OCI-LY3 (cell line): ENCODE results near the gene MED9.

ENCODE experiments used
- H2AFZ ChIP-seq: fragments of 200-600, 300-600 bp; shearing (Covaris generic); 2 replicates; pipeline ENCODE4 v1.6.0; 2014; ENCODE audit warnings: antibody characterized with exemption, low read depth, low read length
- H3K27ac ChIP-seq: fragments of 200-600, 300-600 bp; sonication (generic); 2 replicates; pipeline ENCODE4 v1.5.1; 2014; ENCODE audit warnings: mild to moderate bottlenecking, low read length, moderate library complexity, mixed read lengths
- H3K27me3 ChIP-seq: fragments of 200-600, 300-600 bp; sonication (generic); 2 replicates; pipeline ENCODE4 v1.6.1; 2014; ENCODE audit warnings: low read depth, low read length, mixed read lengths
- H3K36me3 ChIP-seq: fragments of 200-600, 300-600 bp; sonication (generic); replicated peaks from 2 replicates; pipeline ENCODE3; 2014; ENCODE audit warnings: low read depth, low read length, mixed read lengths
- H3K4me1 ChIP-seq: fragments of 300-600, 200-600 bp; sonication (generic); 2 replicates; pipeline ENCODE4 v1.6.1; 2014; ENCODE audit warnings: low read length, mixed read lengths
- H3K4me2 ChIP-seq: fragments of 200-600, 300-600 bp; sonication (generic); 2 replicates; pipeline ENCODE4 v1.6.1; 2014; ENCODE audit warnings: low read length, mixed read lengths
- H3K4me3 ChIP-seq: fragments of 300-600, 200-600 bp; sonication (generic); 2 replicates; pipeline ENCODE4 v1.5.1; 2014; ENCODE audit warnings: antibody characterized with exemption, mild to moderate bottlenecking, low read length, moderate library complexity
- H3K79me2 ChIP-seq: fragments of 300-600, 200-600 bp; shearing (Covaris generic); 2 replicates; pipeline ENCODE4 v1.6.1; 2014; ENCODE audit warnings: mild to moderate bottlenecking, low read length, mixed read lengths
- H3K9ac ChIP-seq: fragments of 300-600, 200-600 bp; shearing (Covaris generic); 2 replicates; pipeline ENCODE4 v1.6.0; 2014; ENCODE audit warnings: mild to moderate bottlenecking, low read length, moderate library complexity
- H3K9me3 ChIP-seq: fragments of 200-600, 300-600 bp; shearing (Covaris generic); 2 replicates; pipeline ENCODE4 v1.6.1; 2014; ENCODE audit warnings: low read length, mixed read lengths; ENCODE audit not compliant: insufficient read depth
- H4K20me1 ChIP-seq: fragments of 200-600, 300-600 bp; sonication (generic); 2 replicates; pipeline ENCODE4 v1.6.1; 2016; ENCODE audit warnings: low read length, mixed read lengths; ENCODE audit not compliant: insufficient read depth
- EZH2phosphoT487 ChIP-seq: fragments of 200-600 bp; shearing (Covaris generic); IDR thresholded peaks from 2 replicates; pipeline ENCODE4 v1.6.1; 2018; ENCODE audit warnings: antibody characterized with exemption, mixed run types, low read depth
- TF ChIP-seq, protein P1 (sequence below): fragments of 200-600, 300-600 bp; sonication (generic); IDR thresholded peaks from 2 replicates; pipeline ENCODE4 v1.5.1; 2014; ENCODE audit warnings: antibody characterized with exemption, low read length, low read depth

Gene MED9

GRCh38 chr17:17502741-17503565 lies 26.2 kb downstream of the MED9 start:
- Histone ChIP-seq H3K27ac (no peak overlapping the region), H4K20me1 (no peaks in the 10 kb centered on the region), H3K4me3 (no peak overlapping the region), H3K9me3 (no peaks in the 10 kb centered on the region), H3K27me3 (no peaks in the 10 kb centered on the region), H3K79me2 (no peaks in the 10 kb centered on the region), H3K36me3 (no peaks in the 10 kb centered on the region), H3K4me1 (no peaks in the 10 kb centered on the region), H3K4me2 (no peak overlapping the region), H2AFZ (no peak overlapping the region), H3K9ac (no peak overlapping the region)
- TF ChIP-seq, protein P1, sequence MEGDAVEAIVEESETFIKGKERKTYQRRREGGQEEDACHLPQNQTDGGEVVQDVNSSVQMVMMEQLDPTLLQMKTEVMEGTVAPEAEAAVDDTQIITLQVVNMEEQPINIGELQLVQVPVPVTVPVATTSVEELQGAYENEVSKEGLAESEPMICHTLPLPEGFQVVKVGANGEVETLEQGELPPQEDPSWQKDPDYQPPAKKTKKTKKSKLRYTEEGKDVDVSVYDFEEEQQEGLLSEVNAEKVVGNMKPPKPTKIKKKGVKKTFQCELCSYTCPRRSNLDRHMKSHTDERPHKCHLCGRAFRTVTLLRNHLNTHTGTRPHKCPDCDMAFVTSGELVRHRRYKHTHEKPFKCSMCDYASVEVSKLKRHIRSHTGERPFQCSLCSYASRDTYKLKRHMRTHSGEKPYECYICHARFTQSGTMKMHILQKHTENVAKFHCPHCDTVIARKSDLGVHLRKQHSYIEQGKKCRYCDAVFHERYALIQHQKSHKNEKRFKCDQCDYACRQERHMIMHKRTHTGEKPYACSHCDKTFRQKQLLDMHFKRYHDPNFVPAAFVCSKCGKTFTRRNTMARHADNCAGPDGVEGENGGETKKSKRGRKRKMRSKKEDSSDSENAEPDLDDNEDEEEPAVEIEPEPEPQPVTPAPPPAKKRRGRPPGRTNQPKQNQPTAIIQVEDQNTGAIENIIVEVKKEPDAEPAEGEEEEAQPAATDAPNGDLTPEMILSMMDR, result no peak
- TF ChIP-seq EZH2phosphoT487, result no peak

DNA sequence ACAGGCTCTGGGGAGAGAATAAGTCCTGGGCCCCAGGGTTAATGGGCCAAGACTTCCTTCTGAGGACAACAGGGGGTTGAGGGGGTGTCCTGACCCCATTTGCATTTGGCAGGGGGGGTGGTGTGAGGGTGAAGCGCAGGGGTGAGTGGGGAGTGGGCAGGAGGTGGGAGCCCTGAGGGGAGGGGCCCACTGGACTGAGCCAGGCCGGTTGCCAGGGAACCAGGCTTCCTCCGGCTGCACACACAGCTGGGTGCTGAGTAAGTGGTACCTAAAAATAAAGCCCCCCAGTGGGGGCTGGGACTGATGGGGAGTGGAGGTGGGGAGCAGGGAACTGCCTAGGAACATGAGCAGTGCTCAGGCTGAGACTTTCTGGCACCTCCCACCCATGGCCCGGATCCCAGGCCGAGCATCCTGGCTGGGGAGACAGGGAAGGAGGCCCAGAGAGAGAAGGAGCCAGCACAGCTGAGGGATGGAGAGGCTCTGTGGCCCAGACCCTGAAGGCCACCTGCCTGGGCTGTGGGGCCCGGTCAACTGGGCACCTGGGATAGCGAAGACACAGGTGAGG lies 26.8 kb downstream of the MED9 start:
- Histone ChIP-seq H3K4me1 (no peaks in the 10 kb centered on the region), H2AFZ (no peak overlapping the region), H3K4me3 (no peak overlapping the region), H3K27ac (no peak overlapping the region), H4K20me1 (no peaks in the 10 kb centered on the region), H3K27me3 (no peaks in the 10 kb centered on the region), H3K36me3 (no peaks in the 10 kb centered on the region), H3K4me2 (no peak overlapping the region), H3K9ac (no peak overlapping the region), H3K79me2 (no peaks in the 10 kb centered on the region), H3K9me3 (no peaks in the 10 kb centered on the region)
- no peak for TF ChIP-seq EZH2phosphoT487
- TF ChIP-seq, protein P1, result no peak

GRCh38 chr17:17504341-17505140 lies 27.7 kb downstream of the MED9 start:
- Histone ChIP-seq H2AFZ (no peak overlapping the region), H3K27ac (no peak overlapping the region), H3K9me3 (no peaks in the 10 kb centered on the region), H3K27me3 (no peaks in the 10 kb centered on the region), H3K9ac (no peak overlapping the region), H3K4me1 (no peaks in the 10 kb centered on the region), H3K36me3 (no peaks in the 10 kb centered on the region), H4K20me1 (no peaks in the 10 kb centered on the region), H3K4me3 (no peak overlapping the region), H3K79me2 (no peaks in the 10 kb centered on the region), H3K4me2 (no peak overlapping the region)
- TF ChIP-seq EZH2phosphoT487, result no peak
- TF ChIP-seq, protein P1, result no peak

GRCh38 chr17:17505151-17505550 lies 28.4 kb downstream of the MED9 start:
- no peak overlapping the region for H2AFZ ChIP-seq
- no peaks in the 10 kb centered on the region for H3K4me1 ChIP-seq
- no peaks in the 10 kb centered on the region for H4K20me1 ChIP-seq
- H3K4me2 ChIP-seq, result no peak overlapping the region
- TF ChIP-seq EZH2phosphoT487, result no peak
- TF ChIP-seq, protein P1, result no peak
- no peak overlapping the region for H3K27ac ChIP-seq
- no peak overlapping the region for H3K4me3 ChIP-seq
- no peaks in the 10 kb centered on the region for H3K36me3 ChIP-seq
- H3K9me3 ChIP-seq, result no peaks in the 10 kb centered on the region
- H3K9ac ChIP-seq, result no peak overlapping the region
- no peaks in the 10 kb centered on the region for H3K79me2 ChIP-seq
- no peaks in the 10 kb centered on the region for H3K27me3 ChIP-seq
